Natural killer cell (primary cell): ENCODE results near the gene SUMO2. TPM values are rescaled to one million over a fixed set of nuclear protein-coding genes. Genes with fewer than 3 reads are reported as not detected.
A peak's percentile ranks its signal among the peaks of the same experiment; 100 is the strongest.

ENCODE experiments used
- ATAC-seq, 3 donors: fragments of 150-1000 bp in 2 of 3; fragments of 200-7000 bp in 1 of 3; cut with Tn5 transposase; 1 replicate in 1 of 3; 2 replicates in 2 of 3; pipeline ENCODE4 v1.10.0; 2021; ENCODE audit warnings: mild to moderate bottlenecking in 2 of 3, moderate library complexity in 2 of 3
- DNase-seq, 2 donors: peaks; one replicate each; pipeline versions ENCODE4 v3.0.0 to v3.0.0-alpha.2; 2013 to 2021; ENCODE audit warnings: mixed read lengths in 1 of 2
- H3K27ac ChIP-seq: one replicate; pipeline ENCODE4 v1.5.1; 2013; ENCODE audit warnings: mild to moderate bottlenecking, low read length
- H3K27me3 ChIP-seq: one replicate; pipeline ENCODE4 v1.6.1; 2013; ENCODE audit warnings: low read length; ENCODE audit not compliant: control insufficient read depth, insufficient read depth
- H3K36me3 ChIP-seq: one replicate; pipeline ENCODE4 v1.6.1; 2013; ENCODE audit warnings: low read length; ENCODE audit not compliant: control insufficient read depth, insufficient read depth
- H3K4me1 ChIP-seq: one replicate; pipeline ENCODE4 v1.6.1; 2013; ENCODE audit warnings: low read length; ENCODE audit not compliant: control insufficient read depth, insufficient read depth
- H3K4me3 ChIP-seq: one replicate; pipeline ENCODE4 v1.5.1; 2013; ENCODE audit warnings: low read length
- H3K9me3 ChIP-seq: one replicate; pipeline ENCODE4 v1.6.1; 2013; ENCODE audit warnings: low read length; ENCODE audit not compliant: control insufficient read depth, insufficient read depth
- H3K27ac Mint-ChIP-seq, 2 donors: one replicate each; pipeline ENCODE4 v1.8.0; 2022; ENCODE audit warnings: mild to moderate bottlenecking in 2 of 2, mixed read lengths in 2 of 2, moderate library complexity in 1 of 2
- H3K27me3 Mint-ChIP-seq, 2 donors: one replicate each; pipeline ENCODE4 v1.8.0; 2022; ENCODE audit warnings: low read depth in 2 of 2, mixed read lengths in 2 of 2
- H3K36me3 Mint-ChIP-seq: one replicate; pipeline ENCODE4 v1.8.0; 2022; ENCODE audit warnings: mixed read lengths
- H3K4me1 Mint-ChIP-seq, 2 donors: one replicate each; pipeline ENCODE4 v1.8.0; 2022; ENCODE audit warnings: mixed read lengths in 2 of 2
- H3K4me3 Mint-ChIP-seq: one replicate; pipeline ENCODE4 v1.8.0; 2022; ENCODE audit warnings: mild to moderate bottlenecking, moderate library complexity, mixed read lengths
- H3K9me3 Mint-ChIP-seq, 2 donors: one replicate each; pipeline ENCODE4 v1.8.0; 2022; ENCODE audit warnings: mixed read lengths in 2 of 2
- CTCF ChIP-seq: fragments of 200-600 bp; IDR thresholded peaks from one replicate; pipeline ENCODE4 v1.8.0; 2022; ENCODE audit warnings: antibody characterized with exemption
- WGBS: methylation state at CpG from one replicate; pipeline ENCODE4 v1.1.7; 2013; ENCODE audit warnings: missing lambda C conversion rate; ENCODE audit not compliant: insufficient coverage; 5-methylcytosine and 5-hydroxymethylcytosine counted together
- intact Hi-C: fragments of 100-400 bp; cut with micrococcal nuclease; formaldehyde crosslinking; loops from one replicate; pipeline ENCODE4 v1.14.2; 2022
- total RNA-seq, 4 donors: library from RNA; stranded (reverse); fragments of 120-200 nt in 1 of 4; gene quantifications; one replicate each; pipeline versions ENCODE4 v1.2.3 to v1.2.4, GENCODE V29; 2013 to 2022

The SUMO2 gene
- total RNA-seq, 3 donors from 2014 or later (not counting 1 experiment from before 2014, with no cell fraction given): 240 to 294 (median 250) TPM

- H3K9me3 ChIP-seq: no peaks in the 10 kb centered on the region
- intact Hi-C loops: no loop called here
- 86% methylated on average over 4 of the region's 4 CpGs for WGBS
- Mint-ChIP-seq H3K4me3 (no peak overlapping the region), H3K36me3 (no peaks in the 10 kb centered on the region), H3K27ac (peak overlapping the region; percentile 82 to 84), H3K27me3 (no peaks in the 10 kb centered on the region), H3K4me1 (peaks cover 24 to 35% of the 10 kb centered on the region in 2 donors), H3K9me3 (no peaks in the 10 kb centered on the region)
- no peak for TF ChIP-seq CTCF
- H3K4me1 ChIP-seq: peaks cover 27% of the 10 kb centered on the region
- DNase-seq: no peak
- no peak for ATAC-seq
- H3K4me3 ChIP-seq: no peak overlapping the region
- H3K27ac ChIP-seq: no peak overlapping the region
- H3K27me3 ChIP-seq: no peaks in the 10 kb centered on the region
- peaks cover 14% of the 10 kb centered on the region for H3K36me3 ChIP-seq
Observed at GRCh38 chr17:75124819-75125162, 58.0 kb downstream of the SUMO2 start.

- Mint-ChIP-seq H3K4me1 (peaks cover 24 to 30% of the 10 kb centered on the region in 2 donors), H3K27ac (peak overlapping the region; percentile 82 to 84), H3K9me3 (no peaks in the 10 kb centered on the region), H3K4me3 (peak overlapping the region; percentile 47), H3K36me3 (no peaks in the 10 kb centered on the region), H3K27me3 (no peaks in the 10 kb centered on the region)
- DNase-seq (peak; percentile 33 to 54), ATAC-seq (peak; percentile 74 to 88 (median 76))
- no peaks in the 10 kb centered on the region for H3K9me3 ChIP-seq
- peaks cover 9% of the 10 kb centered on the region for H3K36me3 ChIP-seq
- H3K27me3 ChIP-seq: no peaks in the 10 kb centered on the region
- H3K27ac ChIP-seq: no peak overlapping the region
- intact Hi-C loops: no loop called here
- TF ChIP-seq CTCF: no peak
- peaks cover 26% of the 10 kb centered on the region for H3K4me1 ChIP-seq
- WGBS: 47% methylated on average over 19 of the region's 19 CpGs
- no peak overlapping the region for H3K4me3 ChIP-seq
Observed at GRCh38 chr17:75124041-75124818, 58.5 kb downstream of the SUMO2 start.

GRCh38 chr17:75118307-75118706, 64.5 kb downstream of the SUMO2 start:
- Histone ChIP-seq H3K36me3 (peaks cover 9% of the 10 kb centered on the region), H3K27ac (no peak overlapping the region), H3K4me3 (no peak overlapping the region), H3K9me3 (no peaks in the 10 kb centered on the region), H3K27me3 (no peaks in the 10 kb centered on the region), H3K4me1 (peaks cover 21% of the 10 kb centered on the region)
- Mint-ChIP-seq H3K36me3 (no peaks in the 10 kb centered on the region), H3K4me1 (peaks cover 22 to 25% of the 10 kb centered on the region in 2 donors), H3K9me3 (no peaks in the 10 kb centered on the region), H3K27me3 (no peaks in the 10 kb centered on the region), H3K4me3 (no peak overlapping the region), H3K27ac (peak overlapping the region in 1 of 2 donors; percentile 29)
- ATAC-seq (no peak), DNase-seq (no peak)
- WGBS: 92% methylated on average over 14 of the region's 14 CpGs
- TF ChIP-seq CTCF: no peak
- intact Hi-C loops: no loop called here

GRCh38 chr17:75116737-75117136, 66.0 kb downstream of the SUMO2 start:
- ATAC-seq: no peak
- no peak overlapping the region for H3K27ac ChIP-seq
- peaks cover 9% of the 10 kb centered on the region for H3K36me3 ChIP-seq
- no peak for TF ChIP-seq CTCF
- peaks cover 21% of the 10 kb centered on the region for H3K4me1 ChIP-seq
- no peaks in the 10 kb centered on the region for H3K9me3 ChIP-seq
- Mint-ChIP-seq H3K27me3 (no peaks in the 10 kb centered on the region), H3K36me3 (no peaks in the 10 kb centered on the region), H3K4me1 (peaks cover 27 to 30% of the 10 kb centered on the region in 2 donors), H3K27ac (no peak overlapping the region), H3K4me3 (no peak overlapping the region), H3K9me3 (no peaks in the 10 kb centered on the region)
- no peaks in the 10 kb centered on the region for H3K27me3 ChIP-seq
- DNase-seq: no peak
- H3K4me3 ChIP-seq: no peak overlapping the region
- WGBS: 90% methylated on average over 9 of the region's 9 CpGs
- intact Hi-C loops: no loop called here
